NK-92 (cell line): ENCODE results near the gene VAT1.
"Not testable (repeated sequence)": the region's sequence is repeated elsewhere in the genome, so short reads cannot be mapped to it uniquely, and the experiment has no call there.

Source experiments
- DNase-seq: peaks from one replicate; lab custom pipeline; 2025; ENCODE audit not compliant: unreplicated experiment; lab: John Stamatoyannopoulos, UW

Gene VAT1

GRCh38 chr17:43021741-43022512 is at the start of gene VAT1:
VAT1 (minus strand) TSS chr17:43022385; CDS start chr17:43022322, 63 bp downstream.
- no peak for DNase-seq

DNA sequence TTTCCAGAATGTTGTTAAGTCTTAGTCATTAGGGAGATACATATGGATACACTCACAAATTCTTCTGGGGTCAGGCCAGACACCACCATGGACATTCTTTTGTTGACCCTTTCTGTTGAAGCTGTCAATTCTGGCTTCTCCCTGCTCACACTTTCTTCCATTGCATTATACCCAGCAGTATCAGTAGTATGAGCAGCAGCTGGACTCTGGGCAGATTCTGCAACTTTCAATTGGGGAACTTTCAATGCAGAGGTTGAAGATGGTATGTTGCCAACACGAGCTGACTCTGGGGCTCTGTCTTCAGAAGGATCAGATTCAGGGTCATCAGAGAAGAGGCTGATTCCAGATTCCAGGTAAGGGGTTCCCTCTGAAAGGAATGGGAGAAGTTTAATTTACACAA is 48.7 kb upstream of the VAT1 start:
- no peak for DNase-seq

DNA sequence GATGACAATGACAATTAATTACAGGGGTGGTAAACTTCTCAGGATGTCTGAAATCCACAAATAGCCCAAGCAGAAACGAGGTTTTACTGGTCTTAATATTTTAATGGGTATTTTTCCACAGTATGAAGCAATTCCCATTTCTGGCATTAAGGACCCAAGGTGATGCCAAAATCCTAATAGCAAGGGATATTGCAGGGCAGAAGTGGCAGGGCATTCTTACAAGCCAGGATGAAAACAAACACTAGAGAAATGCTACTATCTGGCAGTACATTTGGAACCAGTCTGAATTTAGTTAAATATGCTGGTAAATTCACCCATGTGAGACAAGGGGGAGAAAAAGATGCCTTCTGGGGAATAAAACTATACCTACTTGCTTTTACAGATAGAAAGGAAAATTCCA is 48.1 kb upstream of the VAT1 start:
- DNase-seq: no peak

DNA sequence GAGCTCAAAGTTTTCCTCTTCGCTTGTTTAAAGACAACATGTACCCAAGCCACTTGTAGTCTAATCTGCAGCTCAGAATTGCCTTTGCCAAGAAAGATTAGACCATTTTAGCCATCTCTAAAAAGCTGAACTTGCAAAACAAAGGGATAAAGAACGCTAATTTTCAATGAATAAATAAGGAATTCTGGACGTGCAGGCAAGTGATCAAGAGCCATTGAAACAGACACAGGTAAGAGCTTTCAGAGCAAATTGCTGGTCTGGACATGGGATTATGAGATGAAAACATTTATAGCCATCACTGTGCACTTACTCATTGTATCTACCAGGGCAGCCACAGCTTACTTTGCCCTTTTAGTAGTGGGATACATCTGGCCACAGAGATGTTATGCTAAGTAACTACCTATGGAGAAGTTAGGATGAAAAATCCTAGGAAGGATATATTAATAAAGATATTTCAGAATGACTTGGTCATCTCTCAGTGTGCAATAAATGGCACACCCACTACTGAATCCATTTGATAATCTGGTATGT is 47.2 kb upstream of the VAT1 start:
- DNase-seq: no peak

GRCh38 chr17:43068570-43069367 is 46.6 kb upstream of the VAT1 start:
- no peak for DNase-seq

DNA sequence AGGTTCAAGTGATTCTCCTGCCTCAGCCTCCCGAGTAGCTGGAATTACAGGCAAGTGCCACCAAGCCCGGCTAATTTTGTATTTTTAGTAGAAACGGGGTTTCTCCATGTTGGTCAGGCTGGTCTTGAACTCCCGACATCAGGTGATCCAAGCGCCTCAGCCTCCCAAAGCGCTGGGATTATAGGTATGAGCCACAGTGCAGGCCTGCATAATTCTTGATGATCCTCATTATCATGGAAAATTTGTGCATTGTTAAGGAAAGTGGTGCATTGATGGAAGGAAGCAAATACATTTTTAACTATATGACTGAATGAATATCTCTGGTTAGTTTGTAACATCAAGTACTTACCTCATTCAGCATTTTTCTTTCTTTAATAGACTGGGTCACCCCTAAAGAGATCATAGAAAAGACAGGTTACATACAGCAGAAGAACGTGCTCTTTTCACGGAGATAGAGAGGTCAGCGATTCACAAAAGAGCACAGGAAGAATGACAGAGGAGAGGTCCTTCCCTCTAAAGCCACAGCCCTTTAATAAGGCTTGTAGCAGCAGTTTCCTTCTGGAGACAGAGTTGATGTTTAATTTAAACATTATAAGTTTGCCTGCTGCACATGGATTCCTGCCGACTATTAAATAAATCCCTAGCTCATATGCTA is 40.9 kb upstream of the VAT1 start:
- no peak for DNase-seq

GRCh38 chr17:43056051-43056450 is 33.9 kb upstream of the VAT1 start:
- no peak for DNase-seq

DNA sequence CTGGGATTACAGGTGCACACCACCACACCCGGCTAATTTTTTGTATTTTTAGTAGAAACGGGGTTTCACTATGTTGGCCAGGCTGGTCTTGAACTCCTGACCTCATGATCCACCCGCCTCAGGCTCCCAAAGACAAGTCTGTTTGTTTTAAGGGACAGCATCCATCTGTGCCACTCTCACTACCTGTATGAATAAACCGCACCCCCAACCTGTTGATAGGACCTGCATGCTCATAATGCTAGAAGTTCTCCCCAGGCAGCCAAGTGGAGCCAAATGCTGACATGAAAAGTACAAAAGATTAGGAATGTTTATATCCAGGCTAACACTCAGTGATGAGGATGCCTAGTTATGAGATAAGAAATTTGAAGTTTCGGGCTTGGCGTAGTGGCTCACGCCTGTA is 30.8 kb upstream of the VAT1 start:
- DNase-seq: not testable (repeated sequence)

- no peak for DNase-seq
Observed at GRCh38 chr17:43051969-43052368, 29.8 kb upstream of the VAT1 start.

DNA sequence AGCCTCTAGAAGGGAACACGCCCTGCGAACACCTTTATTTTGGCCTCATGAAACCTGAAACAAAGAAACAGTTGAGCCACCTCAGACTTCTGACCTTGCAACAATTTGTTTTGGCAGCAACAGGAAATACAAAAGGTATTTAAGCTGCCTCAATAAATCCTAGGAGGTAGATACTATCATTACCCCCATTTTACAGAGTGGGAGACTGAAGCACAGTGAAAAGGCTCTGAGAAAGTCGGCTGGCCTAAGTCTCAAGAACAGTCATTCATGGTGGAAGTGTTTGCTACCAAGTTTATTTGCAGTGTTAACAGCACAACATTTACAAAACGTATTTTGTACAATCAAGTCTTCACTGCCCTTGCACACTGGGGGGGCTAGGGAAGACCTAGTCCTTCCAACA is 21.8 kb upstream of the VAT1 start:
- DNase-seq: no peak

GRCh38 chr17:43043307-43043706 is 21.1 kb upstream of the VAT1 start:
- DNase-seq: no peak

DNA sequence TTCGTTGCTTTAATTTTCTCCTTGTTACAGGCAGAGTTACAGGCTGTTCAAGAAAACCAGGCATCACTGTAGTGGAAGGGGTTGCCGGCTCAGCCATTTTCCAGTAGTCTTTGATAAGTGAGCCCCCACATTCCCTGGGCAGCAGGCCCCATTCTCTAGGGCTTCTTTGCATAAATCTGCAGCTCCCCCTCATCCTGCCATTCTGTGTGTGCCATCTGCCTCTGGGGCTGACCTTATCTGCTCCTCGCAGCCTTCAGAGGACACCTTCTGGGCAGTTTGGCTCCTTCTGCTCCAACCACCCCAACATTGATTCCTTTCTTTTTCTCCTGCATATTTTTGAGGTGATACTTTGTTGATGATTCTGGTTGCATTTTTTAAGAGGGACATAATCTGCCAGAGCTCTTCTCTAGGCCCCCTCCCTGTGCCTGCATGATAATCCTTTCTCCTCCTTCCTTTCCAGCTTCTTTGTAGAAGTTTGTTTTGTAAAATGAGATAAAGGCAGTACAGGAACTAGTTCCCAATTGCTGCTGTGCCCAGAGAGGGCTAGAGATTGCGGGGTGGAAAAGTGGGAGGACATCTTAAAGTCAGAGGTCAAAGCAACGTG is 19.9 kb upstream of the VAT1 start:
- DNase-seq: no peak

- DNase-seq: no peak
Observed at GRCh38 chr17:43040655-43041054, 18.5 kb upstream of the VAT1 start.

GRCh38 chr17:43039646-43040045 is 17.5 kb upstream of the VAT1 start:
- DNase-seq: no peak

DNA sequence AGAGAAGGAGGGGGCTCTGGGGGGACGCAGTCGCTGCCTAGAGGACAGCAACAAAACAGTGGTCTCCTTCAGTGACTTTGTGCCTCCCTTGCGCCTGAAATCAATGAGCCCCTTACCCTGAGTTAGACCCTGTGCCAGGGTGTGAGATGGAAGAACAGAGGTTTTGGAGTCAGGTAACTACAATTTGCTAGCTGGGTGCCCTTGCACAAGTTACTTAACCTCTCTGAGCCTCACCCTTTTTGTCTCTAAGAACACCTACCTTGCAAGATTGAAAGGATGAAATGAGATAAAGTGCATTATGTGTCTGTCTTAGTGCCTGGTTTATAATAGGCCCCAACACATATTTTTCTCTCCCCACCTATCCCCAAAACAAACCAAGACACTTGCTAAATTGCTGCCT is 12.7 kb upstream of the VAT1 start:
- DNase-seq: no peak

DNA sequence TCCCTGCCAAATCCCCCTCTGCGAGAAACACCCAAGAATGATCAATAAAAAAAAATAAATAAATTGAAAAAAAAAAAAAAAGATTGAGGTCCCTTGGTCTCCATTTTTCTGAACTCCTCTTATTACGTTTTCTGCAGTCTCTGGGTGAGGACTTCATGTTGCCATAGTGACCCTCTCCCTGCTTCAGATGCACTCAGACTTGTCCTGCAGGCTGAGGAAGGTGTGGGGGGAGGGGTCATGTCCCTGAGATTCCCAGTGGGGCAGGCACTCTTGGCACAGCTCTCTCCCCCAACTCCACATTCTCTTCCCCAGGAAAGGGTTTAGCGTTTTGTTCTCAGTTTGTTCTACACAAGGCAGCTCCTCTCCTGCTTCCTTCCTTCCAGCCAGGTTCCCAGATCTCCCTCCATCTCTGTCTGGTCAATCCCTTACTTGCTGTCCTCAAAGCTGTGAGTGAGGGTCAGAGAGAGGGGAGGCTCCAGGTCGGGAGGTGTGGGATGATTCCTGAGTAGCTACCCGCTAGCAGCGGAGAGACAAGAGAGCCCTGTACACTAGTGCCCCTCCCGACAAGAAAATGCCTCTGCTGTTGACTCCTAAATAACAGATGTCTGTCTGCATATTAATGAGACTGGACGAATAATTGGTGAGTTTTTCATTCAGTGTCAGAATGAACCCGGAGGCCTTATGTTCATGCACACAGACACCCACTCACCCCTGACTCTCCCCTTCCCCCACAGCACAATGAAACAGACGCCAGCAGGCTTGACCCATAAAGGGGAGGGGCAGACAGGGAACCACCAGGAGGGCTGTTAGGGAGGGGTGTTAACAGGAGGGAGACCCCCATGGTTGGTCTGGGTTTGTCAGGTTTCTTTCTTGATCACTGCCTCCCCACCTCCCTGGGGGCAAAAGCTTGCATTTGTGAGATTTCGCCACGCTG is 12.0 kb upstream of the VAT1 start:
- DNase-seq: no peak

DNA sequence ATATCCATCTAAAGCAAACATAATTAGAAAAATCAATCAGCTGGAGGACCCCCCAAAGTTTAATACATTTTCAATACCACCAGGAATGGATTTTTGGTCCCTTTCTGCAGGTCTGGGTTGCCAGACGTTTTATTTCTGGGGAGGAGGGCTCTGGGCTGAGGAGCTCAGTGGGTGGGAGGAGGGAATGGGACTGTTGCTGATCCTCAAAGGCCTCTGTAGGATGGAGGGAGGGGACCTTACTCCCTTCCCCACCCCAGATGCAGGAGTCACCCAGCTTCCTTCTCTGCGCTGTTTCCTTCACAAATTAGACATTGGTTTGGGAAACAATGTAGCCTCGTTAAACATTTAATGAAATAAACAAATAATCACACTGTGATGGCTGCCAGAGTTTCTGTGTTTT is 9.5 kb upstream of the VAT1 start:
- no peak for DNase-seq

DNA sequence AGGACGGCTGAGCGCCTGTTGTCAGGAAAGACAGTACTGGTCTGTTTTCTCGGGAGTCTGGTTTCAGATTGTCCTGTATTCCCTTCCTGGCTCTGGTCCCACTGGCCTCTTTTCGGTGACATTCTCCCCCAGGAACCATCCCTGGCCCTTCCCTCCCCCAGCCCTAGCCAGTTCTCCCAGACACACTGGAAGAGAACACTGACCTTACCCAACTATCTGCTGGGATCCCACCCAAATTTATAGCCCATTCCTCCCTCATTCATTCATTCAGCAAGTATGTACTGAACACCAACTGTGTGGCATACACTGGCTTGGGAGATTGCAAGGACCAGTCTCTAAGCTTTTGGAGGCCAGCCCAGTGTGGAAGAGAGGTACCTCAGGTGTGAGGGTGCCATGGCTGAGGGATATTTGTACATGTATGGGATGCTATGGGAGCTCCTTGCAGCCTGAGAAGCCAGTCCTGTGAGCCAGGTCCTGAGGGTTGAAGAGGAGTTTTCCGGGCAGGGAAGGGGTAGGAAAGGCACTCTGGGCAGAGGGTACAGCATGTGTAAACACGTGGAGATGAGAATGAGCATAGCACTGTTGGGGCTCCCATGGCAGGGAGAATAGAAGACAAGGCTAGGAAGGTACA is 8.1 kb upstream of the VAT1 start:
- no peak for DNase-seq

GRCh38 chr17:43028221-43028861 is 6.2 kb upstream of the VAT1 start:
- DNase-seq: no peak
